Astrocyte (in vitro differentiated cells and primary cell): Measurements from ENCODE around the gene MKNK2.

Experiments
- CTCF ChIP-seq: IDR thresholded peaks from 2 replicates; pipeline ENCODE4 v1.5.1; 2011; ENCODE audit warnings: low read depth, mild to moderate bottlenecking, inconsistent platforms, low read length, moderate library complexity; ENCODE audit not compliant: insufficient read depth
- EZH2 ChIP-seq: IDR thresholded peaks from 2 replicates; pipeline ENCODE4 v1.6.1; 2012; ENCODE audit warnings: mild to moderate bottlenecking, low read length, inconsistent platforms; ENCODE audit not compliant: insufficient read depth

GRCh38 chr19:2032296-2032941 is 18.6 kb downstream of the MKNK2 start:
- TF ChIP-seq CTCF (no peak), EZH2 (no peak)
